Naive thymus-derived CD4-positive, alpha-beta T cell (primary cell): ENCODE measurements around the gene ELF3. TPM values are rescaled to one million over a fixed set of nuclear protein-coding genes. Genes with fewer than 3 reads are reported as not detected.
A peak's percentile ranks its signal among the peaks of the same experiment; 100 is the strongest.

ENCODE experiments used
- ATAC-seq: fragments of 150-1000 bp; cut with Tn5 transposase; 2 replicates; pipeline ENCODE4 v1.10.0; 2021; ENCODE audit warnings: mild to moderate bottlenecking, moderate library complexity
- CTCF ChIA-PET: fragments of 350-600 bp; sonication (Branson Sonifier 250); formaldehyde crosslinking; loops from one replicate; lab custom pipeline; 2021; ENCODE audit warnings: antibody characterized with exemption; lab: Charles Lee
- POLR2A ChIA-PET: fragments of 350-600 bp; sonication (Branson Sonifier 250); formaldehyde crosslinking; loops from one replicate; lab custom pipeline; 2021; ENCODE audit warnings: antibody characterized with exemption, inconsistent platforms; lab: Charles Lee
- DNase-seq, 9 donors: peaks; one replicate each; pipeline versions ENCODE4 v3.0.0 to v3.0.0-alpha.2; 2020 to 2022; ENCODE audit warnings: mixed read lengths in 1 of 9
- H3K27ac ChIP-seq: one replicate; pipeline ENCODE4 v1.7.0; 2013; ENCODE audit warnings: mild to moderate bottlenecking, low read depth, low read length, moderate library complexity
- H3K27me3 ChIP-seq, 2 donors: one replicate each; pipeline ENCODE4 v1.7.0; 2013; ENCODE audit warnings: low read length in 2 of 2, mild to moderate bottlenecking in 2 of 2, moderate library complexity in 2 of 2; ENCODE audit not compliant: control insufficient read depth in 2 of 2, insufficient read depth in 2 of 2
- H3K36me3 ChIP-seq, 3 experiments: 1 replicate in 2 of 3; 2 replicates in 1 of 3; pipeline ENCODE4 v1.7.0; 2013; ENCODE audit warnings: low read length in 3 of 3, mild to moderate bottlenecking in 3 of 3, moderate library complexity in 1 of 3; ENCODE audit not compliant: insufficient read depth in 3 of 3, control insufficient read depth in 2 of 3
- H3K4me1 ChIP-seq, 2 donors: one replicate each; pipeline ENCODE4 v1.7.0; 2013; ENCODE audit warnings: low read length in 2 of 2, mild to moderate bottlenecking in 2 of 2, moderate library complexity in 1 of 2; ENCODE audit not compliant: control insufficient read depth in 2 of 2, insufficient read depth in 2 of 2
- H3K4me3 ChIP-seq: 2 replicates; pipeline ENCODE4 v1.7.0; 2013; ENCODE audit warnings: mild to moderate bottlenecking, low read length
- H3K9me3 ChIP-seq, 3 experiments: 1 replicate in 2 of 3; 2 replicates in 1 of 3; pipeline ENCODE4 v1.7.0; 2013; ENCODE audit warnings: low read length in 3 of 3; ENCODE audit not compliant: control insufficient read depth in 2 of 3
- H3K27ac Mint-ChIP-seq, 9 donors: one replicate each; pipeline ENCODE4 v1.8.0; 2020 to 2022; ENCODE audit warnings: mixed read lengths in 9 of 9, mild to moderate bottlenecking in 8 of 9, moderate library complexity in 5 of 9, inconsistent platforms in 2 of 9
- H3K27me3 Mint-ChIP-seq, 5 donors: one replicate each; pipeline ENCODE4 v1.8.0; 2021 to 2022; ENCODE audit warnings: mixed read lengths in 5 of 5, mild to moderate bottlenecking in 1 of 5
- H3K36me3 Mint-ChIP-seq, 5 donors: one replicate each; pipeline ENCODE4 v1.8.0; 2020 to 2022; ENCODE audit warnings: mixed read lengths in 5 of 5, mild to moderate bottlenecking in 3 of 5, inconsistent platforms in 1 of 5
- H3K4me1 Mint-ChIP-seq, 7 donors: one replicate each; pipeline ENCODE4 v1.8.0; 2020 to 2022; ENCODE audit warnings: mixed read lengths in 7 of 7, mild to moderate bottlenecking in 3 of 7, inconsistent platforms in 1 of 7
- H3K4me3 Mint-ChIP-seq, 10 donors: one replicate each; pipeline ENCODE4 v1.8.0; 2020 to 2022; ENCODE audit warnings: mild to moderate bottlenecking in 10 of 10, mixed read lengths in 10 of 10, moderate library complexity in 6 of 10, inconsistent platforms in 2 of 10
- H3K9me3 Mint-ChIP-seq, 11 donors: one replicate each; pipeline ENCODE4 v1.8.0; 2020 to 2022; ENCODE audit warnings: mixed read lengths in 11 of 11, mild to moderate bottlenecking in 4 of 11, inconsistent platforms in 1 of 11, moderate library complexity in 1 of 11
- intact Hi-C, 2 donors: fragments of 100-400 bp; cut with micrococcal nuclease; formaldehyde crosslinking; loops; one replicate each; pipeline ENCODE4 v1.15.1; 2023
- polyA plus RNA-seq, 2 donors: library from polyadenylated mRNA; unstranded; fragments of 300-500 nt; fragmentation: Illumina TruSeq; gene quantifications; one replicate each; pipeline ENCODE4 v1.2.3, GENCODE V29; 2021
- total RNA-seq, 6 experiments: library from RNA in 5 of 6; stranded (reverse) in 5 of 6; gene quantifications; 1 replicate in 5 of 6; 2 replicates in 1 of 6; pipeline ENCODE4 v1.2.3 and lab custom pipeline; 2021 to 2026

The ELF3 gene
- total and polyA plus RNA-seq, 7 experiments from 2014 or later: 0.19 to 2.8 (median 1.4) TPM; not detected in 1

- H3K9me3 ChIP-seq: no peaks in the 10 kb centered on the region
- DNase-seq (no peak), ATAC-seq (no peak)
- no peaks in the 10 kb centered on the region for H3K27me3 ChIP-seq
- POLR2A ChIA-PET: no interaction called here
- no peak overlapping the region for H3K4me3 ChIP-seq
- H3K9me3 Mint-ChIP-seq: no peaks in the 10 kb centered on the region
- H3K27me3 Mint-ChIP-seq: peaks cover 0 to 7% (median 0%) of the 10 kb centered on the region in 5 donors
- H3K4me1 ChIP-seq: peaks cover 7 to 8% of the 10 kb centered on the region in 2 donors
- H3K4me1 Mint-ChIP-seq: peaks cover 18 to 34% (median 24%) of the 10 kb centered on the region in 7 donors
- CTCF ChIA-PET: interaction anchor here (0.9 kb wide), 1 partner anchor 14 kb away, joined by 3 read pairs; no protein-coding TSS in a partner anchor
- no peak overlapping the region for H3K27ac ChIP-seq
- H3K36me3 ChIP-seq: peaks cover 3 to 12% (median 4%) of the 10 kb centered on the region in 3 experiments
- peaks cover 0 to 14% (median 6%) of the 10 kb centered on the region in 5 donors for H3K36me3 Mint-ChIP-seq
- H3K4me3 Mint-ChIP-seq: peak overlapping the region in 2 of 10 donors; percentile 4 to 12
- H3K27ac Mint-ChIP-seq: peak overlapping the region in 2 of 9 donors; percentile 23 to 48
- intact Hi-C loops: no loop called here
Observed at GRCh38 chr1:201985355-201985754, 25.0 kb upstream of the ELF3 start.

- Histone ChIP-seq H3K4me3 (no peak overlapping the region), H3K27ac (no peak overlapping the region), H3K27me3 (no peaks in the 10 kb centered on the region), H3K9me3 (no peaks in the 10 kb centered on the region), H3K4me1 (no peaks in the 10 kb centered on the region), H3K36me3 (peaks cover 8 to 41% (median 9%) of the 10 kb centered on the region in 3 experiments)
- ChIA-PET POLR2A (no interaction called here), CTCF (no interaction called here)
- DNase-seq (no peak), ATAC-seq (no peak)
- Mint-ChIP-seq H3K9me3 (no peaks in the 10 kb centered on the region), H3K4me1 (peaks cover 7 to 17% (median 9%) of the 10 kb centered on the region in 7 donors), H3K4me3 (no peak overlapping the region), H3K27me3 (no peaks in the 10 kb centered on the region), H3K36me3 (peaks cover 0 to 33% (median 11%) of the 10 kb centered on the region in 5 donors), H3K27ac (no peak overlapping the region)
- intact Hi-C loops: no loop called here
Observed at GRCh38 chr1:201988601-201989000, 21.8 kb upstream of the ELF3 start.

- Histone ChIP-seq H3K4me1 (no peaks in the 10 kb centered on the region), H3K27me3 (no peaks in the 10 kb centered on the region), H3K36me3 (peaks cover 8 to 50% (median 9%) of the 10 kb centered on the region in 3 experiments), H3K9me3 (no peaks in the 10 kb centered on the region), H3K4me3 (no peak overlapping the region), H3K27ac (no peak overlapping the region)
- H3K27me3 Mint-ChIP-seq: no peaks in the 10 kb centered on the region
- ATAC-seq: no peak
- H3K4me1 Mint-ChIP-seq: peaks cover 0 to 9% (median 3%) of the 10 kb centered on the region in 7 donors
- intact Hi-C loops: no loop called here
- peak overlapping the region in 2 of 9 donors; percentile 2 to 27 for H3K27ac Mint-ChIP-seq
- peaks cover 5 to 42% (median 13%) of the 10 kb centered on the region in 5 donors for H3K36me3 Mint-ChIP-seq
- CTCF ChIA-PET: no interaction called here
- POLR2A ChIA-PET: no interaction called here
- DNase-seq: no peak
- H3K9me3 Mint-ChIP-seq: no peaks in the 10 kb centered on the region
- no peak overlapping the region for H3K4me3 Mint-ChIP-seq
Observed at GRCh38 chr1:201989354-201990128, 20.8 kb upstream of the ELF3 start.

GRCh38 chr1:201990427-201990826 lies 20.0 kb upstream of the ELF3 start:
- H3K4me1 ChIP-seq: no peaks in the 10 kb centered on the region
- no peak overlapping the region for H3K27ac Mint-ChIP-seq
- no peaks in the 10 kb centered on the region for H3K27me3 ChIP-seq
- no peak overlapping the region for H3K4me3 ChIP-seq
- ATAC-seq (no peak), DNase-seq (no peak)
- no peak overlapping the region for H3K4me3 Mint-ChIP-seq
- intact Hi-C loops: no loop called here
- ChIA-PET CTCF (no interaction called here), POLR2A (no interaction called here)
- H3K27ac ChIP-seq: no peak overlapping the region
- no peaks in the 10 kb centered on the region for H3K9me3 ChIP-seq
- H3K9me3 Mint-ChIP-seq: no peaks in the 10 kb centered on the region
- peaks cover 5 to 42% (median 13%) of the 10 kb centered on the region in 5 donors for H3K36me3 Mint-ChIP-seq
- H3K36me3 ChIP-seq: peaks cover 8 to 51% (median 9%) of the 10 kb centered on the region in 3 experiments
- no peaks in the 10 kb centered on the region for H3K27me3 Mint-ChIP-seq
- peaks cover 0 to 7% (median 0%) of the 10 kb centered on the region in 7 donors for H3K4me1 Mint-ChIP-seq

GRCh38 chr1:201999625-202000238 lies 10.7 kb upstream of the ELF3 start:
- peaks cover 0 to 69% (median 0%) of the 10 kb centered on the region in 3 experiments for H3K36me3 ChIP-seq
- H3K4me1 Mint-ChIP-seq: no peaks in the 10 kb centered on the region
- H3K27me3 ChIP-seq: no peaks in the 10 kb centered on the region
- no peaks in the 10 kb centered on the region for H3K4me1 ChIP-seq
- ChIA-PET CTCF (interaction anchor here (0.7 to 1.6 kb wide), 10 partner anchors 11 to 314 kb away, joined by 3 to 10 read pairs (median 4); partner anchors contain the start of genes ELF3 and PTPN7), POLR2A (interaction anchor here (0.6 kb wide), 1 partner anchor 1249 kb away, joined by 5 read pairs; no protein-coding TSS in a partner anchor)
- H3K36me3 Mint-ChIP-seq: peaks cover 8 to 49% (median 18%) of the 10 kb centered on the region in 5 donors
- no peaks in the 10 kb centered on the region for H3K27me3 Mint-ChIP-seq
- no peak overlapping the region for H3K27ac ChIP-seq
- no peak overlapping the region for H3K27ac Mint-ChIP-seq
- peak; percentile 82 for ATAC-seq
- no peaks in the 10 kb centered on the region for H3K9me3 Mint-ChIP-seq
- peak in 4 of 9 donors; percentile 18 to 29 (median 23) for DNase-seq
- H3K4me3 Mint-ChIP-seq: no peak overlapping the region
- no peaks in the 10 kb centered on the region for H3K9me3 ChIP-seq
- H3K4me3 ChIP-seq: no peak overlapping the region
- intact Hi-C loops: loop anchor here (1.0 to 2.0 kb wide), 2 partner anchors 103 to 135 kb away; no protein-coding TSS in a partner anchor

- intact Hi-C loops: no loop called here
- Histone ChIP-seq H3K27me3 (no peaks in the 10 kb centered on the region), H3K4me3 (no peak overlapping the region), H3K4me1 (no peaks in the 10 kb centered on the region), H3K36me3 (peaks cover 0 to 74% (median 0%) of the 10 kb centered on the region in 3 experiments), H3K9me3 (no peaks in the 10 kb centered on the region), H3K27ac (no peak overlapping the region)
- Mint-ChIP-seq H3K36me3 (peaks cover 8 to 47% (median 19%) of the 10 kb centered on the region in 5 donors), H3K9me3 (no peaks in the 10 kb centered on the region), H3K27me3 (no peaks in the 10 kb centered on the region), H3K27ac (no peak overlapping the region), H3K4me3 (no peak overlapping the region), H3K4me1 (no peaks in the 10 kb centered on the region)
- ChIA-PET POLR2A (no interaction called here), CTCF (no interaction called here)
- ATAC-seq: no peak
- DNase-seq: no peak
Observed at GRCh38 chr1:202002507-202002906, 7.9 kb upstream of the ELF3 start.
